Liver (tissue), 9 donors: ENCODE results near the gene DNASE2B. TPM values are rescaled to one million over a fixed set of nuclear protein-coding genes. Genes with fewer than 3 reads are reported as not detected.

Experiments used
- DNase-seq: peaks from one replicate; pipeline ENCODE4 v3.0.0-alpha.2; 2017; ENCODE audit warnings: low spot score
- H3K27ac ChIP-seq, 2 donors: one replicate each; pipeline ENCODE4 v1.7.0; 2013; ENCODE audit warnings: inconsistent platforms in 2 of 2, low read length in 2 of 2, control low read depth in 1 of 2, low read depth in 1 of 2, mild to moderate bottlenecking in 1 of 2
- H3K27me3 ChIP-seq, 4 donors: one replicate each; pipeline versions ENCODE4 v1.6.1 to v1.7.0; 2013; ENCODE audit warnings: low read length in 3 of 4, inconsistent platforms in 1 of 4, mild to moderate bottlenecking in 1 of 4, moderate library complexity in 1 of 4; ENCODE audit not compliant: control insufficient read depth in 4 of 4, insufficient read depth in 4 of 4
- H3K36me3 ChIP-seq, 4 donors: one replicate each; pipeline versions ENCODE4 v1.6.1 to v1.7.0; 2013; ENCODE audit warnings: low read length in 3 of 4, mild to moderate bottlenecking in 3 of 4, low read depth in 1 of 4, moderate library complexity in 1 of 4; ENCODE audit not compliant: control insufficient read depth in 4 of 4, insufficient read depth in 3 of 4
- H3K4me1 ChIP-seq, 4 donors: one replicate each; pipeline versions ENCODE4 v1.6.1 to v1.7.0; 2013; ENCODE audit warnings: low read length in 3 of 4, mild to moderate bottlenecking in 3 of 4, moderate library complexity in 1 of 4; ENCODE audit not compliant: control insufficient read depth in 4 of 4, insufficient read depth in 4 of 4
- H3K4me3 ChIP-seq, 3 donors: one replicate each; pipeline versions ENCODE4 v1.6.1 to v1.7.0; 2013; ENCODE audit warnings: low read length in 3 of 3, control low read depth in 1 of 3, low read depth in 1 of 3, mild to moderate bottlenecking in 1 of 3
- H3K9ac ChIP-seq, 2 donors: one replicate each; pipeline ENCODE4 v1.7.0; 2013; ENCODE audit warnings: low read length in 2 of 2, mild to moderate bottlenecking in 2 of 2, moderate library complexity in 2 of 2, control low read depth in 1 of 2, low read depth in 1 of 2
- H3K9me3 ChIP-seq, 4 donors: one replicate each; pipeline versions ENCODE4 v1.6.1 to v1.7.0; 2013; ENCODE audit warnings: low read length in 3 of 4; ENCODE audit not compliant: control insufficient read depth in 4 of 4
- CTCF ChIP-seq: fragments of 150-350 bp; IDR thresholded peaks from 2 replicates; pipeline ENCODE4 v1.5.1; 2017; ENCODE audit warnings: improper control_type of control experiment, low read depth, low read length; ENCODE audit not compliant: missing input control
- EGR1 ChIP-seq, 2 donors: IDR thresholded peaks; 2 replicates each; pipeline ENCODE4 v1.6.1; 2016 to 2018; ENCODE audit warnings: antibody characterized with exemption in 2 of 2, low read depth in 2 of 2
- FOXA1 ChIP-seq: IDR thresholded peaks from 2 replicates; pipeline ENCODE4 v1.6.1; 2016; ENCODE audit warnings: antibody characterized with exemption
- FOXA2 ChIP-seq: IDR thresholded peaks from 2 replicates; pipeline ENCODE4 v1.6.1; 2016; ENCODE audit warnings: antibody characterized with exemption
- GABPA ChIP-seq, 2 donors: IDR thresholded peaks in 1 of 2; conservative IDR thresholded peaks in 1 of 2; 2 replicates each; pipeline ENCODE4 v1.6.1; 2016; ENCODE audit warnings: antibody characterized with exemption in 2 of 2, mild to moderate bottlenecking in 1 of 2, moderate library complexity in 1 of 2
- HNF4A ChIP-seq, 2 donors: conservative IDR thresholded peaks; 2 replicates each; pipeline ENCODE4 v1.6.1; 2016; ENCODE audit warnings: antibody characterized with exemption in 2 of 2, mild to moderate bottlenecking in 2 of 2
- HNF4G ChIP-seq: IDR thresholded peaks from 2 replicates; pipeline ENCODE4 v1.6.1; 2016; ENCODE audit warnings: antibody characterized with exemption
- JUND ChIP-seq, 2 donors: IDR thresholded peaks; 2 replicates each; pipeline ENCODE4 v1.6.1; 2016; ENCODE audit warnings: antibody characterized with exemption in 2 of 2
- NR2F2 ChIP-seq: IDR thresholded peaks from 2 replicates; pipeline ENCODE4 v1.6.1; 2016; ENCODE audit warnings: antibody characterized with exemption
- RAD21 ChIP-seq, 2 donors: IDR thresholded peaks; 2 replicates each; pipeline ENCODE4 v1.6.1; 2016; ENCODE audit warnings: antibody characterized with exemption in 2 of 2, mild to moderate bottlenecking in 2 of 2
- RXRA ChIP-seq, 2 donors: IDR thresholded peaks; 2 replicates each; pipeline ENCODE4 v1.6.1; 2017 to 2018; ENCODE audit warnings: antibody characterized with exemption in 2 of 2, mild to moderate bottlenecking in 1 of 2
- SP1 ChIP-seq: IDR thresholded peaks from 2 replicates; pipeline ENCODE4 v1.6.1; 2018; ENCODE audit warnings: antibody characterized with exemption, mild to moderate bottlenecking
- TAF1 ChIP-seq: conservative IDR thresholded peaks from 2 replicates; pipeline ENCODE4 v1.6.1; 2016; ENCODE audit warnings: antibody characterized with exemption, mild to moderate bottlenecking
- YY1 ChIP-seq: IDR thresholded peaks from 2 replicates; pipeline ENCODE4 v1.6.1; 2016; ENCODE audit warnings: antibody characterized with exemption, mild to moderate bottlenecking
- ZBTB33 ChIP-seq: IDR thresholded peaks from 2 replicates; pipeline ENCODE4 v1.6.1; 2016; ENCODE audit warnings: antibody characterized with exemption
- WGBS: extraction: QIAGEN DNeasy Blood & Tissue Kit; methylation state at CpG from one replicate; pipeline ENCODE4 v1.1.7; 2013; 5-methylcytosine and 5-hydroxymethylcytosine counted together
- polyA plus RNA-seq, 2 donors: library from polyadenylated mRNA; stranded (reverse) in 1 of 2; unstranded in 1 of 2; fragments of 200-250 nt in 1 of 2; fragments of >200 nt in 1 of 2; fragmentation: Nextera tagmentation in 1 of 2; extraction: Ambion mirVana in 1 of 2; gene quantifications; one replicate each; pipeline versions ENCODE4 v1.2.1 to v1.2.3, GENCODE V29; 2013 to 2015
- total RNA-seq, 2 donors: library from RNA; depleted of rRNA; stranded (reverse); fragments of >200 nt; gene quantifications; one replicate each; pipeline ENCODE4 v1.2.3, GENCODE V29; 2014
- TF ChIP-seq, protein P1 (sequence below): IDR thresholded peaks from 2 replicates; pipeline ENCODE4 v1.6.1; 2016; ENCODE audit warnings: antibody characterized with exemption
- TF ChIP-seq, protein P2 (sequence below): IDR thresholded peaks from 2 replicates; pipeline ENCODE4 v1.6.1; 2016; ENCODE audit warnings: antibody characterized with exemption
- TF ChIP-seq, protein P3 (sequence below): IDR thresholded peaks from 2 replicates; pipeline ENCODE4 v1.6.1; 2016; ENCODE audit warnings: antibody characterized with exemption, mild to moderate bottlenecking
- donor health status: healthy.
- donor health status: healthy.
- donor health status: healthy.
- donor health status: healthy.
- donor health status: healthy.

DNASE2B gene
- total and polyA plus RNA-seq, 4 donors, result not detected

- DNase-seq, result no peak
- no peak overlapping the region for H3K4me3 ChIP-seq
- H3K27ac ChIP-seq, result no peak overlapping the region
- no peaks in the 10 kb centered on the region for H3K36me3 ChIP-seq
- TF ChIP-seq RXRA (IDR thresholded peaks at IDR 0.05), result no peak
- no peak for TF ChIP-seq HNF4A (conservative IDR thresholded peaks at IDR 0.05)
- TF ChIP-seq HNF4G, result no peak
- TF ChIP-seq FOXA2, result no peak
- TF ChIP-seq YY1, result no peak
- TF ChIP-seq TAF1, result no peak
- no peak for TF ChIP-seq EGR1 (IDR thresholded peaks at IDR 0.05; ENCODE audit: low read depth in 2 of 2)
- TF ChIP-seq, protein P1, sequence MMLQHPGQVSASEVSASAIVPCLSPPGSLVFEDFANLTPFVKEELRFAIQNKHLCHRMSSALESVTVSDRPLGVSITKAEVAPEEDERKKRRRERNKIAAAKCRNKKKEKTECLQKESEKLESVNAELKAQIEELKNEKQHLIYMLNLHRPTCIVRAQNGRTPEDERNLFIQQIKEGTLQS, result no peak
- TF ChIP-seq, protein P2, sequence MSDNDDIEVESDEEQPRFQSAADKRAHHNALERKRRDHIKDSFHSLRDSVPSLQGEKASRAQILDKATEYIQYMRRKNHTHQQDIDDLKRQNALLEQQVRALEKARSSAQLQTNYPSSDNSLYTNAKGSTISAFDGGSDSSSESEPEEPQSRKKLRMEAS, result no peak
- no peak for TF ChIP-seq JUND (IDR thresholded peaks at IDR 0.05)
- TF ChIP-seq GABPA (IDR thresholded peaks at IDR 0.05 in 1 of 2, conservative IDR thresholded peaks at IDR 0.05 in 1 of 2), result no peak
- no peak for TF ChIP-seq CTCF
- TF ChIP-seq ZBTB33, result no peak
- TF ChIP-seq SP1, result no peak
- no peak for TF ChIP-seq RAD21 (IDR thresholded peaks at IDR 0.05)
- TF ChIP-seq, protein P3, sequence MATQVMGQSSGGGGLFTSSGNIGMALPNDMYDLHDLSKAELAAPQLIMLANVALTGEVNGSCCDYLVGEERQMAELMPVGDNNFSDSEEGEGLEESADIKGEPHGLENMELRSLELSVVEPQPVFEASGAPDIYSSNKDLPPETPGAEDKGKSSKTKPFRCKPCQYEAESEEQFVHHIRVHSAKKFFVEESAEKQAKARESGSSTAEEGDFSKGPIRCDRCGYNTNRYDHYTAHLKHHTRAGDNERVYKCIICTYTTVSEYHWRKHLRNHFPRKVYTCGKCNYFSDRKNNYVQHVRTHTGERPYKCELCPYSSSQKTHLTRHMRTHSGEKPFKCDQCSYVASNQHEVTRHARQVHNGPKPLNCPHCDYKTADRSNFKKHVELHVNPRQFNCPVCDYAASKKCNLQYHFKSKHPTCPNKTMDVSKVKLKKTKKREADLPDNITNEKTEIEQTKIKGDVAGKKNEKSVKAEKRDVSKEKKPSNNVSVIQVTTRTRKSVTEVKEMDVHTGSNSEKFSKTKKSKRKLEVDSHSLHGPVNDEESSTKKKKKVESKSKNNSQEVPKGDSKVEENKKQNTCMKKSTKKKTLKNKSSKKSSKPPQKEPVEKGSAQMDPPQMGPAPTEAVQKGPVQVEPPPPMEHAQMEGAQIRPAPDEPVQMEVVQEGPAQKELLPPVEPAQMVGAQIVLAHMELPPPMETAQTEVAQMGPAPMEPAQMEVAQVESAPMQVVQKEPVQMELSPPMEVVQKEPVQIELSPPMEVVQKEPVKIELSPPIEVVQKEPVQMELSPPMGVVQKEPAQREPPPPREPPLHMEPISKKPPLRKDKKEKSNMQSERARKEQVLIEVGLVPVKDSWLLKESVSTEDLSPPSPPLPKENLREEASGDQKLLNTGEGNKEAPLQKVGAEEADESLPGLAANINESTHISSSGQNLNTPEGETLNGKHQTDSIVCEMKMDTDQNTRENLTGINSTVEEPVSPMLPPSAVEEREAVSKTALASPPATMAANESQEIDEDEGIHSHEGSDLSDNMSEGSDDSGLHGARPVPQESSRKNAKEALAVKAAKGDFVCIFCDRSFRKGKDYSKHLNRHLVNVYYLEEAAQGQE, result no peak
- TF ChIP-seq FOXA1, result no peak
- no peak for TF ChIP-seq NR2F2
- H3K4me1 ChIP-seq, result no peaks in the 10 kb centered on the region
- H3K9ac ChIP-seq, result no peak overlapping the region
- WGBS, result 88% methylated on average over 5 of the region's 5 CpGs
- no peaks in the 10 kb centered on the region for H3K9me3 ChIP-seq
- H3K27me3 ChIP-seq, result no peaks in the 10 kb centered on the region
Observed at GRCh38 chr1:84363622-84364021, 34.7 kb upstream of the DNASE2B start.
